Measurements from ENCODE around the gene TUG1.

The TUG1 gene

GRCh38 chr22:31020334-31020733 is 51.3 kb downstream of the TUG1 start:
- TF ChIP-seq, protein P1, sequence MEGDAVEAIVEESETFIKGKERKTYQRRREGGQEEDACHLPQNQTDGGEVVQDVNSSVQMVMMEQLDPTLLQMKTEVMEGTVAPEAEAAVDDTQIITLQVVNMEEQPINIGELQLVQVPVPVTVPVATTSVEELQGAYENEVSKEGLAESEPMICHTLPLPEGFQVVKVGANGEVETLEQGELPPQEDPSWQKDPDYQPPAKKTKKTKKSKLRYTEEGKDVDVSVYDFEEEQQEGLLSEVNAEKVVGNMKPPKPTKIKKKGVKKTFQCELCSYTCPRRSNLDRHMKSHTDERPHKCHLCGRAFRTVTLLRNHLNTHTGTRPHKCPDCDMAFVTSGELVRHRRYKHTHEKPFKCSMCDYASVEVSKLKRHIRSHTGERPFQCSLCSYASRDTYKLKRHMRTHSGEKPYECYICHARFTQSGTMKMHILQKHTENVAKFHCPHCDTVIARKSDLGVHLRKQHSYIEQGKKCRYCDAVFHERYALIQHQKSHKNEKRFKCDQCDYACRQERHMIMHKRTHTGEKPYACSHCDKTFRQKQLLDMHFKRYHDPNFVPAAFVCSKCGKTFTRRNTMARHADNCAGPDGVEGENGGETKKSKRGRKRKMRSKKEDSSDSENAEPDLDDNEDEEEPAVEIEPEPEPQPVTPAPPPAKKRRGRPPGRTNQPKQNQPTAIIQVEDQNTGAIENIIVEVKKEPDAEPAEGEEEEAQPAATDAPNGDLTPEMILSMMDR (IDR thresholded peaks at IDR 0.05; ENCODE audit: insufficient read depth, low read length, missing control alignments), result no peak
- H3K4me3 ChIP-seq (ENCODE audit: low read depth, low read length), result no peak overlapping the region
- DNase-seq (ENCODE audit: low read depth, low spot score), result no peak
- ChIA-PET CTCF (no interaction called here), POLR2A (no interaction called here)

DNA sequence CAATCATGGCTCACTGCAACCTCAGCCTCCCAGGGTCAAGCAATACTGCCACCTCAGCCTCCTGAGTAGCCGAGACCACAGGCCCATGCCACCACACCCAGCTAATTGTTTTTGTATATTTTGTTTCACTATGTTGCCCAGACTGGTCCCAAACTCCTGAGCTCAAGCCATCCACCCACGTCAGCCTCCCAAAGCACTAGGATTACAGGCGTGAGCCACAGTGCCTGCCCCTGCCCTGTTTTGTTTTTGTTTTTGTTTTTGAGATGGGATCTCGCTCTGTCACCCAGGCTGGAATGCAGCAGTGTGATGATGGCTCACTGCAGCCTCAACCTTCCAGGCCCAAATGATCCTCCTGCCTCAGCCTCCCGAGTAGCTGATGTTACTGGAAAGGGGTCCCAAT is 53.5 kb downstream of the TUG1 start:
- CTCF ChIA-PET, result interaction anchor here (0.7 to 1.1 kb wide), 2 partner anchors 86 to 250 kb away, joined by 3 read pairs; no protein-coding TSS in a partner anchor
- TF ChIP-seq, protein P1 (IDR thresholded peaks at IDR 0.05; ENCODE audit: insufficient read depth, low read length, missing control alignments), result no peak
- DNase-seq (ENCODE audit: low read depth, low spot score), result no peak

More for the DNA sequence above, 53.5 kb downstream of the TUG1 start:
- H3K4me3 ChIP-seq (ENCODE audit: low read depth, low read length), result no peak overlapping the region
- POLR2A ChIA-PET, result no interaction called here
